WTC11 (cell line): Measurements from ENCODE around the gene GALNT9.

Experiments used
- AR ChIP-seq: fragments of 250-450 bp; sonication (Bioruptor Pico); IDR thresholded peaks from 2 replicates; pipeline ENCODE4 v1.9.0; 2021; ENCODE audit warnings: mild to moderate bottlenecking
- CTCF ChIP-seq: fragments of 200-600 bp; IDR thresholded peaks from 2 replicates; pipeline ENCODE4 v1.8.0; 2022; ENCODE audit warnings: antibody characterized with exemption
- ETV6 ChIP-seq: sonication (generic); formaldehyde crosslinking; IDR thresholded peaks from 2 replicates; pipeline ENCODE4 v1.8.1; 2022; ENCODE audit warnings: mild to moderate bottlenecking, missing genetic modification reagents
- NR2C2 ChIP-seq: sonication (generic); formaldehyde crosslinking; IDR thresholded peaks from 2 replicates; pipeline ENCODE4 v1.8.0; 2022; ENCODE audit warnings: mild to moderate bottlenecking, missing genetic modification reagents
- SMAD4 ChIP-seq: sonication (generic); formaldehyde crosslinking; IDR thresholded peaks from 2 replicates; pipeline ENCODE4 v1.8.0; 2022; ENCODE audit warnings: mild to moderate bottlenecking, missing genetic modification reagents
- ZNF121 ChIP-seq: sonication (generic); formaldehyde crosslinking; IDR thresholded peaks from 2 replicates; pipeline ENCODE4 v1.8.0; 2023; ENCODE audit warnings: missing genetic modification reagents

GRCh38 chr12:132317233-132317938, 12.0 kb downstream of the GALNT9 start:
- TF ChIP-seq ETV6 (CRISPR knock-in tag), result no peak
- no peak for TF ChIP-seq CTCF
- TF ChIP-seq SMAD4 (CRISPR knock-in tag), result no peak
- no peak for TF ChIP-seq ZNF121 (CRISPR knock-in tag)
- TF ChIP-seq AR (CRISPR knock-in tag), result no peak
- no peak for TF ChIP-seq NR2C2
